ENCODE data around the gene FUS.

- TF ChIP-seq CTCF (conservative IDR thresholded peaks at IDR 0.05 in 1 of 2, IDR thresholded peaks at IDR 0.05 in 1 of 2; ENCODE audit: low read depth in 1 of 2, low read length in 2 of 2), result no peak
- TF ChIP-seq EZH2 (IDR thresholded peaks at IDR 0.05; ENCODE audit: low read length, missing control alignments), result peak; percentile 89
Measured at GRCh38 chr16:31216422-31217135, 36.6 kb downstream of the FUS start, which contains the start of gene PYDC1.
